ENCODE results near the gene MX2.

MX2 gene

DNA sequence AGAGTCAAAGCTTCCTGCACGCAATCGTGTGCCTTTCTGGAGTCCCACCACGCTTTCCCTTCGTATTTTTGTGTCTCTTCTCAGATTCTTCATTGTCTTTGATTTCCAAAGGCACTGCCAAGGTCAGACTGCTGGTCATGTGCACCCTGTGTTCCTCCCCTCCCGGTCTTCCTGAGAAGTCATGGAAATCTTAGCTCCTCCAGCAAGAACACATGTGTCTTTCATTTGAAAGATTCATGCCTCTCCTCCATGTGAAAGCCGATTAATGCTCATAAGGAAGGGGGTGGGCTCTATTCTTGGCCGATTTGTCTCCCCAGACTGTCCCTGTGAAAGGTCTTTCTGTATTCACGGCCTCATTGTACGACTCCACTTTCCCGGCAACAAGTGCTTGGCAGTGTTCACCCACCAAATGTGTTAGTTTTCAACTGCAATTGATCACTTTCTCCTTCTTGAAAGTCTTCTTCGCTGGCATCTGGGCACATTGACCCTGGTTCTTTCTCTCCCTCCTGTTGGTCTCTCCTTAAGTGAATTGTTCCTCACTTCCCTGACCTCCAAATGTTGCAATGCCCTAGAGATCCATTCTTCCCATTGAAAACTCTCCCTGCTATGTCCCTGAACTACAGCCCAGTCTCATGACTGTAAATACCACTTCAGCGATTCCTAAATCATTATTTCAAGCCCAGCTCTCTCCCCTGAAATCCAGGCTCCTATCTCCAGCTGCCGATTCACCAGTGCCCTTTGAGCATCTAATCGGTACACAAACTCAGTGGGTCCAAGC lies 25.4 kb downstream of the MX2 start:
- H3K4me1 ChIP-seq (ENCODE audit: control insufficient read depth in 2 of 2, insufficient read depth in 2 of 2, low read length in 2 of 2), result no peaks in the 10 kb centered on the region
- H3K4me3 ChIP-seq (ENCODE audit: low read length in 2 of 2), result no peak overlapping the region
- no peaks in the 10 kb centered on the region for H3K27me3 ChIP-seq (ENCODE audit: control insufficient read depth in 2 of 2, insufficient read depth in 2 of 2, low read length in 2 of 2)
- H3K36me3 ChIP-seq (ENCODE audit: control insufficient read depth in 2 of 2, insufficient read depth in 2 of 2, low read length in 2 of 2), result peaks cover 0 to 3% of the 10 kb centered on the region in 2 donors
- H3K27ac ChIP-seq (ENCODE audit: low read depth in 2 of 2, low read length in 2 of 2), result peak overlapping the region in 1 of 2 donors; percentile 32
- no peak overlapping the region for H3K9ac ChIP-seq (ENCODE audit: low read depth in 1 of 2, low read length in 2 of 2)
- H3K9me3 ChIP-seq (ENCODE audit: control insufficient read depth in 2 of 2, low read length in 2 of 2), result no peaks in the 10 kb centered on the region

DNA sequence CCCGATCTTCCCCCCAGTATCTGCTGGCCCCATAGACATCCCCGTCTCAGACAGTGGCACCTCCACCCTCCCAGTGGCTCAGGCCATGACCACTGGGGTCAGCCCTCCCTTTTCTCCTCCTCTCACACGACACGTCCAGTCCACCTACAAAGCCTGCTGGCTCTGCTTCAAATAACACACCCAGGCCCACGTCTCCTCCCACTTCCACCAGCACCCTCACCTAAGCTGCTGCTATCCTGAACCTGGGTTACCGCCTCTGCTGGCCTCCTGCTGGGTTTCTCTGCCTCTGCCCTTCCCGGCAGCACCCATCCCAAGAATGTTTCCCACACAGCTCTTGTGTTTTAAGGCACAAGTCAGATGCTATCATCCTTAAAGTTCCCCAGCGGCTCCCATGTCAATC lies 26.0 kb downstream of the MX2 start:
- H3K9me3 ChIP-seq (ENCODE audit: control insufficient read depth in 2 of 2, low read length in 2 of 2), result no peaks in the 10 kb centered on the region
- H3K4me3 ChIP-seq (ENCODE audit: low read length in 2 of 2), result no peak overlapping the region
- H3K9ac ChIP-seq (ENCODE audit: low read depth in 1 of 2, low read length in 2 of 2), result no peak overlapping the region
- H3K27ac ChIP-seq (ENCODE audit: low read depth in 2 of 2, low read length in 2 of 2), result peak overlapping the region in 1 of 2 donors; percentile 32
- H3K4me1 ChIP-seq (ENCODE audit: control insufficient read depth in 2 of 2, insufficient read depth in 2 of 2, low read length in 2 of 2), result no peaks in the 10 kb centered on the region
- no peaks in the 10 kb centered on the region for H3K27me3 ChIP-seq (ENCODE audit: control insufficient read depth in 2 of 2, insufficient read depth in 2 of 2, low read length in 2 of 2)
- H3K36me3 ChIP-seq (ENCODE audit: control insufficient read depth in 2 of 2, insufficient read depth in 2 of 2, low read length in 2 of 2), result peaks cover 0 to 3% of the 10 kb centered on the region in 2 donors

DNA sequence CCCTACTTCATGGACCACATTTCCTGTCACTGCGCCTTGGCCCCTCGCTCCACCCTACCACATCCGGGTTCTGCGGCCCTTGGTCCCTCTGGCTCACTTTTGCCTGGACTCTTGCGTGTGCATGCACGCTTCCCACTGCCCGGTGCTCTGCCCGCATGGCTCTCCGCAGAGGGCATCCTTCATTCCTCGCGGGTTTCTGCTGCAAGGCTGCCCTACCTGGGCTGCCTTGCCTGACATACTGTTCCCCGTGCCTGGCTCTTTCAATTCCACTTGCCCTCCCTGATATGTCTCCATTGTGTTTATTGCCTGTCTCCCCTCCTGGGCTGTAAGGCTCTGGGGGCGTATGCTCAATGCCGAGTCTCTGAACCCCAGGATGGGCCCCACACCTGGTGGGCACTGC lies 26.4 kb downstream of the MX2 start:
- H3K4me3 ChIP-seq (ENCODE audit: low read length in 2 of 2), result no peak overlapping the region
- H3K4me1 ChIP-seq (ENCODE audit: control insufficient read depth in 2 of 2, insufficient read depth in 2 of 2, low read length in 2 of 2), result no peaks in the 10 kb centered on the region
- H3K9ac ChIP-seq (ENCODE audit: low read depth in 1 of 2, low read length in 2 of 2), result no peak overlapping the region
- H3K9me3 ChIP-seq (ENCODE audit: control insufficient read depth in 2 of 2, low read length in 2 of 2), result no peaks in the 10 kb centered on the region
- H3K27ac ChIP-seq (ENCODE audit: low read depth in 2 of 2, low read length in 2 of 2), result no peak overlapping the region
- H3K27me3 ChIP-seq (ENCODE audit: control insufficient read depth in 2 of 2, insufficient read depth in 2 of 2, low read length in 2 of 2), result no peaks in the 10 kb centered on the region
- H3K36me3 ChIP-seq (ENCODE audit: control insufficient read depth in 2 of 2, insufficient read depth in 2 of 2, low read length in 2 of 2), result peaks cover 0 to 3% of the 10 kb centered on the region in 2 donors

DNA sequence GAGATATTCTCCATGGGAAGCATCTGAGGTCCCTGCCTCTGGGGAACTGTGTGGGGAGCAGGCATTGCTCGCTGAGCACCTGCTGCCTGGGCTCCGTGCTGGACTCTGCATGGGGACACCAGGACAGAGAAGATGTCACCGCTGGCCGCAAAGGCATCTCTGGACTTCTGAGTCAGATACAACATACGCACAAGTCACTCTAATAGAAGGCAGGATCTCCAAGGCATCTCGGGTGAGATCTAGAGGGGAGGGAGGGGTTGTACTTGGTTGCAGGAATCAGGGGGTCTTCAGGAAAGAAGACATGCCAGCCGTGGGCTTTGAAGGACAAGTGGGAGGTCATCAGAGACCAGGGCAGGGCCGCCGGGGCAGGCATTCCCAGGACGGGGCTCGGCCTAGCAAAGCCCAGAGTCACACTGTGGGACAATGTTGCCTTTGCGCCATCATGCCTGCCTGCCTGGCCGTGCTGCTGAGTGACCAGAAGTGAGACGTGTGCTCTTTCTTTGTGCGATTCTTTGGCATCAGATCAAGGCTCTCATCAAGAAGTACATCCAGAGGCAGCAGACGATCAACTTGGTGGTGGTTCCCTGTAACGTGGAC lies 28.3 kb downstream of the MX2 start:
- Histone ChIP-seq H3K27me3 (ENCODE audit: control insufficient read depth in 2 of 2, insufficient read depth in 2 of 2, low read length in 2 of 2) (peaks cover 0 to 3% of the 10 kb centered on the region in 2 donors), H3K9me3 (ENCODE audit: control insufficient read depth in 2 of 2, low read length in 2 of 2) (no peaks in the 10 kb centered on the region), H3K4me3 (ENCODE audit: low read length in 2 of 2) (no peak overlapping the region), H3K36me3 (ENCODE audit: control insufficient read depth in 2 of 2, insufficient read depth in 2 of 2, low read length in 2 of 2) (peaks cover 0 to 3% of the 10 kb centered on the region in 2 donors), H3K4me1 (ENCODE audit: control insufficient read depth in 2 of 2, insufficient read depth in 2 of 2, low read length in 2 of 2) (no peaks in the 10 kb centered on the region), H3K9ac (ENCODE audit: low read depth in 1 of 2, low read length in 2 of 2) (no peak overlapping the region), H3K27ac (ENCODE audit: low read depth in 2 of 2, low read length in 2 of 2) (no peak overlapping the region)

DNA sequence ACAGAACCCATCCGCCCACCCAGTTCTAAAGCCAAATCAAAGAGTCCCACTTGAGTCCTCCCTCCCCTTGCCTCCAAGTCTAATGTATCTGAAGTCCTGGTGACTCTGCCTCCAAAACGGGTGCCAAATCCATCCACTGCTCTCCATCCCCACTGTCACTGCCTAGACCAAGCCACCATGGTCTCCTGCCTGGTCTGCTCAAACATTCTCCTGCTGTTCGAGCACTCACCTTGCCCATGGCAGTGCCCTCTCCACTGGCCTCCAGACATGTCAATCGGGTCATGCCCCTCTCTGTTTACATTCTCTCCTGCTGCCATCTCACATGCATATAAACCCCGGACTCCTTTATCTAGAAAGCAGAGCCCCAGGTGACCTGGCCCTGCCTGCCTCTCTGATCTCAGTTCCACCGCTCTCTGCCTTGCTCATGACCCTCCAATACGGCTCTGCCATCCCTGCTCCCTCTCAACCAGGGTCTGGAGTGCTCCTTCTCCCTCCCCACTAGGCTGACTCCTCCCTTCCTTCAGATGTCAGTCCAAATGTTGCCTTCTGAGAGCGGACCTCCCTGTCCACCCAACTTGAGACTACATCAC lies 32.1 kb downstream of the MX2 start:
- no peak overlapping the region for H3K27ac ChIP-seq (ENCODE audit: low read depth in 2 of 2, low read length in 2 of 2)
- no peaks in the 10 kb centered on the region for H3K36me3 ChIP-seq (ENCODE audit: control insufficient read depth in 2 of 2, insufficient read depth in 2 of 2, low read length in 2 of 2)
- no peaks in the 10 kb centered on the region for H3K9me3 ChIP-seq (ENCODE audit: control insufficient read depth in 2 of 2, low read length in 2 of 2)
- H3K27me3 ChIP-seq (ENCODE audit: control insufficient read depth in 2 of 2, insufficient read depth in 2 of 2, low read length in 2 of 2), result peaks cover 0 to 3% of the 10 kb centered on the region in 2 donors
- no peak overlapping the region for H3K4me3 ChIP-seq (ENCODE audit: low read length in 2 of 2)
- no peaks in the 10 kb centered on the region for H3K4me1 ChIP-seq (ENCODE audit: control insufficient read depth in 2 of 2, insufficient read depth in 2 of 2, low read length in 2 of 2)
- H3K9ac ChIP-seq (ENCODE audit: low read depth in 1 of 2, low read length in 2 of 2), result no peak overlapping the region

DNA sequence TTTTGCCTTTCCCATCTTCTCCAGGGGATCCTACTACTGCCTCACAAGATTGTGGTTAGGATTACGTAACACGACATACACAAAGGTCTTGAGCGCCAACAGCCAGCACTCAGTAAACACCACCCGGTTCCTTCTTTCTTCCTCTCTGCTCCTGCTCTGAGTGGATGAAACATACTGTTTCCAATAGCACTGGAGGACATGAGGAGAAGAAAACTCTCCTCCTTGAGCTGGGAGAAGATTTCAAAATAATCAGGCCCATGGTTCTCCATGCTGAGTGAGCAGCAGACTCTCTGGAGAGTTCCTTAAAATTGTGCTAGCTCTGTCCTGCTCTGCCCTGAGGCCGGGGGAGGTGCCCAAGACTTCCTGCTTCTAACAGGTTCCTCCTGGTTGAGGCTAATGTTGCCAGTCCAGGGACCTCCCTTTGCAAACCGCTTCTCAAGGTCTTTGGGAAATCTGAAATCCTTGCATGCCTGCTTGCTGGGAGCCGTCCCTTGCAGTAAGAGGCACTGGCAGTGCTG lies 34.8 kb downstream of the MX2 start:
- peaks cover 0 to 3% of the 10 kb centered on the region in 2 donors for H3K27me3 ChIP-seq (ENCODE audit: control insufficient read depth in 2 of 2, insufficient read depth in 2 of 2, low read length in 2 of 2)
- peak overlapping the region in 1 of 2 donors; percentile 7 for H3K27ac ChIP-seq (ENCODE audit: low read depth in 2 of 2, low read length in 2 of 2)
- H3K36me3 ChIP-seq (ENCODE audit: control insufficient read depth in 2 of 2, insufficient read depth in 2 of 2, low read length in 2 of 2), result no peaks in the 10 kb centered on the region
- H3K9ac ChIP-seq (ENCODE audit: low read depth in 1 of 2, low read length in 2 of 2), result peak overlapping the region in 1 of 2 donors; percentile 2
- no peaks in the 10 kb centered on the region for H3K9me3 ChIP-seq (ENCODE audit: control insufficient read depth in 2 of 2, low read length in 2 of 2)
- H3K4me1 ChIP-seq (ENCODE audit: control insufficient read depth in 2 of 2, insufficient read depth in 2 of 2, low read length in 2 of 2), result no peaks in the 10 kb centered on the region
- H3K4me3 ChIP-seq (ENCODE audit: low read length in 2 of 2), result no peak overlapping the region

DNA sequence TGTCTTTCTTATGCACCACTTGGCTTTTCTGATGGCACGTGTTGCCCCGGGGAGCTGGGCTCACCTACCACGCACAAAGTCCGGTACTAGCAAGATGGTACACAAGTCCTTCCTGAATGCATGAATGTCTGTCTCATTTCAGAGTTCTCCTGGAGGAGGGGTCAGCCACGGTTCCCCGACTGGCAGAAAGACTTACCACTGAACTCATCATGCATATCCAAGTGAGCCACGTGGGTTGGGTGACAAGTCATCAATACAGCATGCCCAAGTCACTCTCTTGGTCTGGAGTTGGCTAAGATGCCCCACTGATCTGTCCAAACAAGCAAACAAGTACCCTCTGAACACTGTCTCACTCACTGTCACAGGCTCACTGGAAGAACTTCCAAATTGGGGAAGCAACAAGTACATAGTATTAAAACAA lies 35.7 kb downstream of the MX2 start:
- Histone ChIP-seq H3K4me1 (ENCODE audit: control insufficient read depth in 2 of 2, insufficient read depth in 2 of 2, low read length in 2 of 2) (no peaks in the 10 kb centered on the region), H3K9me3 (ENCODE audit: control insufficient read depth in 2 of 2, low read length in 2 of 2) (no peaks in the 10 kb centered on the region), H3K27me3 (ENCODE audit: control insufficient read depth in 2 of 2, insufficient read depth in 2 of 2, low read length in 2 of 2) (peaks cover 0 to 3% of the 10 kb centered on the region in 2 donors), H3K27ac (ENCODE audit: low read depth in 2 of 2, low read length in 2 of 2) (no peak overlapping the region), H3K4me3 (ENCODE audit: low read length in 2 of 2) (no peak overlapping the region), H3K36me3 (ENCODE audit: control insufficient read depth in 2 of 2, insufficient read depth in 2 of 2, low read length in 2 of 2) (peaks cover 0 to 5% of the 10 kb centered on the region in 2 donors), H3K9ac (ENCODE audit: low read depth in 1 of 2, low read length in 2 of 2) (no peak overlapping the region)

DNA sequence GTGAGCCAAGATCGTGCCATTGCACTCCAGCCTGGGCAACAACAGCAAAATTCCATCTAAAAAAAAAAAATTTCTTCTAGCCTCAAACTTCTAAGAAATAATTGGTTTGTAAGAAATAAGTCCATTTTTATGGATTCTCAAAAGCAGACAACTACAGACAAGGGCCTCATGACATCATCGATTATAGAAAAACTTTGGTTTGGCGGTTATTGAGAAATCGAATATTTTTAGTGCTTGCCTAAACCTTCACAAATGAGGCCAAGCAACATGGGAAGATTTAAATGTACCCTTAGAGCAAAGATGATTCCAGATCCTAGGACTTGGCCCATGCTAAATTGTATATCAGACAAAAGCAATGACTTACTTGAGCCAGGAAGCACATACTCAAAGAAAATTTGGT lies 36.4 kb downstream of the MX2 start:
- no peaks in the 10 kb centered on the region for H3K4me1 ChIP-seq (ENCODE audit: control insufficient read depth in 2 of 2, insufficient read depth in 2 of 2, low read length in 2 of 2)
- peaks cover 0 to 3% of the 10 kb centered on the region in 2 donors for H3K27me3 ChIP-seq (ENCODE audit: control insufficient read depth in 2 of 2, insufficient read depth in 2 of 2, low read length in 2 of 2)
- no peak overlapping the region for H3K4me3 ChIP-seq (ENCODE audit: low read length in 2 of 2)
- no peak overlapping the region for H3K9ac ChIP-seq (ENCODE audit: low read depth in 1 of 2, low read length in 2 of 2)
- H3K9me3 ChIP-seq (ENCODE audit: control insufficient read depth in 2 of 2, low read length in 2 of 2), result no peaks in the 10 kb centered on the region
- H3K36me3 ChIP-seq (ENCODE audit: control insufficient read depth in 2 of 2, insufficient read depth in 2 of 2, low read length in 2 of 2), result peaks cover 0 to 5% of the 10 kb centered on the region in 2 donors
- H3K27ac ChIP-seq (ENCODE audit: low read depth in 2 of 2, low read length in 2 of 2), result no peak overlapping the region

DNA sequence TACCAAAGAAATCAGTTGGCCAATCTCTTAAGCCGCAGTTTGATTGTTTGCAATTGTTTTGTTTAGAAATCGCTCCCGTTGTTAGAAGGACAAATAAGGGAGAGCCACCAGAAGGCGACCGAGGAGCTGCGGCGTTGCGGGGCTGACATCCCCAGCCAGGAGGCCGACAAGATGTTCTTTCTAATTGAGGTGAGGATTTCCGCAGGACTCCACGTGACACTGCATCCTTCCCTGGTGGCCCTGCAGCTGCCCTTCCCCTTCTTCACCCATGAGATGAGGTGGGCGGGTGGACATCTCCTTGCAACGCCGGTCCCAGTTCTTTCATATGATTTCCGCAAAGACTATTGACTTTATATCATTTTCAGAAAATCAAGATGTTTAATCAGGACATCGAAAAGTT lies 37.0 kb downstream of the MX2 start:
- H3K27ac ChIP-seq (ENCODE audit: low read depth in 2 of 2, low read length in 2 of 2), result no peak overlapping the region
- H3K4me3 ChIP-seq (ENCODE audit: low read length in 2 of 2), result no peak overlapping the region
- H3K4me1 ChIP-seq (ENCODE audit: control insufficient read depth in 2 of 2, insufficient read depth in 2 of 2, low read length in 2 of 2), result no peaks in the 10 kb centered on the region
- H3K9me3 ChIP-seq (ENCODE audit: control insufficient read depth in 2 of 2, low read length in 2 of 2), result no peaks in the 10 kb centered on the region
- H3K27me3 ChIP-seq (ENCODE audit: control insufficient read depth in 2 of 2, insufficient read depth in 2 of 2, low read length in 2 of 2), result peaks cover 0 to 1% of the 10 kb centered on the region in 2 donors
- peaks cover 0 to 5% of the 10 kb centered on the region in 2 donors for H3K36me3 ChIP-seq (ENCODE audit: control insufficient read depth in 2 of 2, insufficient read depth in 2 of 2, low read length in 2 of 2)
- H3K9ac ChIP-seq (ENCODE audit: low read depth in 1 of 2, low read length in 2 of 2), result no peak overlapping the region

DNA sequence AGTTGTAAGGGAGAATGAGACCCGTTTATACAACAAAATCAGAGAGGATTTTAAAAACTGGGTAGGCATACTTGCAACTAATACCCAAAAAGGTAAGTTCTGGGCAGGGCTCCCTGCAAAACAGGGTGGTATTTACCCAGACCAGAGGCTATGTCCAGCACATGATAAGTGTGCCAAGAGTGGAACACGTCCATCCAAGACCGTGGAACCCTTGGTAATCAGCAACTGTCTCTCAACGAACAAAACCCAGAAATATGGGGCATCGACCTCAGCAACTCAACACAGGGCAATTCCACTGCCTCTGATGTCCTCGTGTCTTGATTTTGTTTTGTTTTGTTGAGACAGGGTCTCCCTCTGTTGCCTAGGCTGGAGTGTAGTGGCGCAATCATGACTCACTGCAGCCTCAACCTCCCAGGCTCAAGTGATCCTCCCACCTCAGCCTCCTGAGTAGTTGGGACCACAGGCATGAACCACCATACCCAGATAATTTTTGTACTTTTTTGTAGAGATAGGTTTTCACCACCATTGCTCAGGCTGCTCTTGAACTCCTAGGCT lies 37.5 kb downstream of the MX2 start:
- Histone ChIP-seq H3K36me3 (ENCODE audit: control insufficient read depth in 2 of 2, insufficient read depth in 2 of 2, low read length in 2 of 2) (peaks cover 0 to 5% of the 10 kb centered on the region in 2 donors), H3K27me3 (ENCODE audit: control insufficient read depth in 2 of 2, insufficient read depth in 2 of 2, low read length in 2 of 2) (no peaks in the 10 kb centered on the region), H3K4me3 (ENCODE audit: low read length in 2 of 2) (no peak overlapping the region), H3K9ac (ENCODE audit: low read depth in 1 of 2, low read length in 2 of 2) (no peak overlapping the region), H3K9me3 (ENCODE audit: control insufficient read depth in 2 of 2, low read length in 2 of 2) (no peaks in the 10 kb centered on the region), H3K27ac (ENCODE audit: low read depth in 2 of 2, low read length in 2 of 2) (no peak overlapping the region), H3K4me1 (ENCODE audit: control insufficient read depth in 2 of 2, insufficient read depth in 2 of 2, low read length in 2 of 2) (no peaks in the 10 kb centered on the region)

All from mucosa of rectum (tissue), 2 donors.